GM18499 (cell line): ENCODE data around the gene PPP1CB.
"Not testable (repeated sequence)": the region's sequence is repeated elsewhere in the genome, so short reads cannot be mapped to it uniquely, and the experiment has no call there.

Experiments used
- ATAC-seq: cut with Tn5 transposase; IDR thresholded peaks from one replicate; pipeline ENCODE4 v1.9.1; 2021; ENCODE audit warnings: moderate number of reproducible peaks; ENCODE audit not compliant: insufficient read depth, unreplicated experiment

The PPP1CB gene

GRCh38 chr2:28742619-28743018 is 9.0 kb upstream of the PPP1CB start:
- not testable (repeated sequence) for ATAC-seq

GRCh38 chr2:28745225-28745624 is 6.4 kb upstream of the PPP1CB start:
- no peak for ATAC-seq

GRCh38 chr2:28745876-28746275 is 5.8 kb upstream of the PPP1CB start:
- no peak for ATAC-seq

- no peak for ATAC-seq
Observed at GRCh38 chr2:28746429-28747111, 5.1 kb upstream of the PPP1CB start.

GRCh38 chr2:28747714-28748113 is 3.9 kb upstream of the PPP1CB start:
- no peak for ATAC-seq

- ATAC-seq, result no peak
Observed at GRCh38 chr2:28748176-28748575, 3.5 kb upstream of the PPP1CB start.

GRCh38 chr2:28748941-28749340 is 2.7 kb upstream of the PPP1CB start:
- no peak for ATAC-seq

GRCh38 chr2:28749526-28749925 is 2.1 kb upstream of the PPP1CB start:
- no peak for ATAC-seq

GRCh38 chr2:28750316-28751251 is 1.0 kb upstream of the PPP1CB start:
- no peak for ATAC-seq

- ATAC-seq, result peak; percentile 12
Observed at GRCh38 chr2:28751956-28752630, 463 bp downstream of the PPP1CB start.

- ATAC-seq, result no peak
Observed at GRCh38 chr2:28752631-28753376, 1.2 kb downstream of the PPP1CB start.

GRCh38 chr2:28754321-28754720 is 2.7 kb downstream of the PPP1CB start:
- ATAC-seq, result no peak

GRCh38 chr2:28755421-28755820 is 3.8 kb downstream of the PPP1CB start:
- ATAC-seq, result no peak

- ATAC-seq, result no peak
Observed at GRCh38 chr2:28758459-28758858, 6.8 kb downstream of the PPP1CB start.

GRCh38 chr2:28761420-28761819 is 9.8 kb downstream of the PPP1CB start:
- no peak for ATAC-seq

- ATAC-seq, result no peak
Observed at GRCh38 chr2:28764909-28765711, 13.5 kb downstream of the PPP1CB start.

GRCh38 chr2:28766070-28766469 is 14.4 kb downstream of the PPP1CB start:
- ATAC-seq, result no peak

- no peak for ATAC-seq
Observed at GRCh38 chr2:28767337-28767736, 15.7 kb downstream of the PPP1CB start.

- no peak for ATAC-seq
Observed at GRCh38 chr2:28768422-28768821, 16.8 kb downstream of the PPP1CB start.
